ENCODE data around the gene FOSL1.

FOSL1 gene

GRCh38 chr11:65873318-65874156, 26.7 kb downstream of the FOSL1 start:
- DNase-seq = peak; percentile 73

- no peak for DNase-seq
Observed at GRCh38 chr11:65872586-65873317, 27.4 kb downstream of the FOSL1 start, which contains the start of gene EFEMP2. Gene EFEMP2 (minus strand): TSS chr11:65872800. CDS start chr11:65872354, 446 bp downstream.

- no peak for DNase-seq
Observed at GRCh38 chr11:65871811-65872548, 28.2 kb downstream of the FOSL1 start.

GRCh38 chr11:65870706-65871681, 29.2 kb downstream of the FOSL1 start:
- no peak for DNase-seq

GRCh38 chr11:65870307-65870658, 29.9 kb downstream of the FOSL1 start:
- no peak for DNase-seq

GRCh38 chr11:65869643-65870306, 30.4 kb downstream of the FOSL1 start:
- no peak for DNase-seq

- DNase-seq = no peak
Observed at GRCh38 chr11:65868907-65869306, 31.3 kb downstream of the FOSL1 start.

GRCh38 chr11:65868076-65868667, 32.0 kb downstream of the FOSL1 start:
- DNase-seq = no peak

- DNase-seq = no peak
Observed at GRCh38 chr11:65867284-65868071, 32.7 kb downstream of the FOSL1 start.

- no peak for DNase-seq
Observed at GRCh38 chr11:65866509-65867283, 33.5 kb downstream of the FOSL1 start.

GRCh38 chr11:65865550-65866172, 34.5 kb downstream of the FOSL1 start:
- no peak for DNase-seq

- DNase-seq = no peak
Observed at GRCh38 chr11:65864706-65865471, 35.3 kb downstream of the FOSL1 start.

- DNase-seq = no peak
Observed at GRCh38 chr11:65863889-65864705, 36.1 kb downstream of the FOSL1 start.

- DNase-seq = no peak
Observed at GRCh38 chr11:65862941-65863888, 37.0 kb downstream of the FOSL1 start.

- no peak for DNase-seq
Observed at GRCh38 chr11:65862191-65862735, 37.9 kb downstream of the FOSL1 start.

Measured in NCI-H1048 (cell line).